Panc1 (cell line): ENCODE data around the gene LRP1B. TPM values are rescaled to one million over a fixed set of nuclear protein-coding genes. Genes with fewer than 3 reads are reported as not detected.

Experiments used
- ATAC-seq: fragments of 200-7000 bp; cut with Tn5 transposase; 2 replicates; pipeline ENCODE4 v1.9.1; 2020; ENCODE audit warnings: mild to moderate bottlenecking, moderate library complexity
- BruUV-seq: library from RNA; stranded (reverse); fragments of 400-500 nt; replicated peaks from 2 replicates; lab custom pipeline; 2021; lab: Mats Ljungman, UMichigan
- CTCF ChIA-PET: fragments of 300-600 bp; sonication (Branson Sonifier 250); formaldehyde crosslinking; loops from one replicate; lab custom pipeline; 2022; ENCODE audit warnings: antibody characterized with exemption; lab: Charles Lee
- POLR2A ChIA-PET: fragments of 300-600 bp; sonication (Branson Sonifier 250); formaldehyde crosslinking; loops from one replicate; lab custom pipeline; 2022; ENCODE audit warnings: antibody characterized with exemption; lab: Charles Lee
- DNase-seq: peaks from one replicate; pipeline ENCODE4 v3.0.0-alpha.2; 2010; ENCODE audit warnings: low read depth, low spot score
- H3K27ac ChIP-seq: 2 replicates; pipeline ENCODE4 v1.5.1; 2011; ENCODE audit warnings: mild to moderate bottlenecking, low read length, inconsistent platforms
- H3K27me3 ChIP-seq: fragments of 200-500 bp; sonication (Bioruptor generic); 2 replicates; pipeline ENCODE4 v1.6.0; 2014; ENCODE audit warnings: low read length, inconsistent platforms; ENCODE audit not compliant: control insufficient read depth, insufficient read depth
- H3K36me3 ChIP-seq: fragments of 200-500 bp; sonication (Bioruptor generic); 2 replicates; pipeline ENCODE4 v1.5.1; 2014; ENCODE audit warnings: inconsistent platforms, mild to moderate bottlenecking, low read length, moderate library complexity; ENCODE audit not compliant: control insufficient read depth, insufficient read depth
- H3K4me1 ChIP-seq: 2 replicates; pipeline ENCODE4 v1.5.1; 2011; ENCODE audit warnings: inconsistent platforms, mild to moderate bottlenecking, low read length, moderate library complexity; ENCODE audit not compliant: control insufficient read depth, insufficient read depth
- H3K4me3 ChIP-seq, 2 experiments: 2 replicates each; pipeline ENCODE4 v1.5.1; 2011 to 2012; ENCODE audit warnings: low read depth in 2 of 2, low read length in 2 of 2, mild to moderate bottlenecking in 2 of 2, inconsistent platforms in 1 of 2, moderate library complexity in 1 of 2
- H3K9me3 ChIP-seq: fragments of 200-500 bp; sonication (Bioruptor generic); 2 replicates; pipeline ENCODE4 v1.5.1; 2014; ENCODE audit warnings: low read depth, mild to moderate bottlenecking, inconsistent platforms, low read length, moderate library complexity; ENCODE audit not compliant: control insufficient read depth, insufficient read depth
- CTCF ChIP-seq: fragments of 450-650 bp; IDR thresholded peaks from 2 replicates; pipeline ENCODE4 v1.5.1; 2017; ENCODE audit warnings: mild to moderate bottlenecking
- POLR2AphosphoS5 ChIP-seq: IDR thresholded peaks from 2 replicates; pipeline ENCODE4 v1.6.1; 2012; ENCODE audit warnings: mild to moderate bottlenecking, low read depth, low read length, moderate library complexity
- SIN3A ChIP-seq: IDR thresholded peaks from 2 replicates; pipeline ENCODE4 v1.6.1; 2012; ENCODE audit warnings: low read depth, mild to moderate bottlenecking, low read length, moderate library complexity, borderline replicate concordance; ENCODE audit not compliant: insufficient read depth
- TCF7L2 ChIP-seq: IDR thresholded peaks from 2 replicates; pipeline ENCODE4 v1.6.1; 2011; ENCODE audit warnings: mild to moderate bottlenecking, low read depth, low read length, inconsistent platforms
- in situ Hi-C: cut with HindIII; loops from 2 replicates; pipeline ENCODE4 v1.10.0; 2016; ENCODE audit warnings: low sequenced_read_pairs, low pct_unique_long_range_greater_than_20kb
- intact Hi-C: fragments of 100-400 bp; cut with micrococcal nuclease; formaldehyde crosslinking; loops from one replicate; pipeline ENCODE4 v1.10.0; 2022; ENCODE audit not compliant: unreplicated experiment
- total RNA-seq: library from RNA; stranded (reverse); gene quantifications from one replicate; pipeline ENCODE4 v1.2.1, GENCODE V29; 2021; ENCODE audit not compliant: unreplicated experiment
- TF ChIP-seq, protein P1 (sequence below), 2 experiments: IDR thresholded peaks; 2 replicates each; pipeline ENCODE4 v1.6.1; 2011 to 2012; ENCODE audit warnings: low read depth in 2 of 2, control low read depth in 1 of 2, low read length in 1 of 2, mild to moderate bottlenecking in 1 of 2, moderate library complexity in 1 of 2; ENCODE audit not compliant: insufficient read depth in 1 of 2

The LRP1B gene
- total RNA-seq, 1 experiment from 2014 or later = 0.54 TPM

- Histone ChIP-seq H3K4me1 (no peaks in the 10 kb centered on the region), H3K27me3 (no peaks in the 10 kb centered on the region), H3K36me3 (no peaks in the 10 kb centered on the region), H3K27ac (no peak overlapping the region), H3K9me3 (no peaks in the 10 kb centered on the region), H3K4me3 (no peak overlapping the region)
- ATAC-seq (no peak), DNase-seq (no peak)
- BruUV-seq = no TSS peak
- intact Hi-C loops (no loop called here), in situ Hi-C loops (no loop called here)
- ChIA-PET CTCF (no interaction called here), POLR2A (no interaction called here)
- TF ChIP-seq, protein P1, sequence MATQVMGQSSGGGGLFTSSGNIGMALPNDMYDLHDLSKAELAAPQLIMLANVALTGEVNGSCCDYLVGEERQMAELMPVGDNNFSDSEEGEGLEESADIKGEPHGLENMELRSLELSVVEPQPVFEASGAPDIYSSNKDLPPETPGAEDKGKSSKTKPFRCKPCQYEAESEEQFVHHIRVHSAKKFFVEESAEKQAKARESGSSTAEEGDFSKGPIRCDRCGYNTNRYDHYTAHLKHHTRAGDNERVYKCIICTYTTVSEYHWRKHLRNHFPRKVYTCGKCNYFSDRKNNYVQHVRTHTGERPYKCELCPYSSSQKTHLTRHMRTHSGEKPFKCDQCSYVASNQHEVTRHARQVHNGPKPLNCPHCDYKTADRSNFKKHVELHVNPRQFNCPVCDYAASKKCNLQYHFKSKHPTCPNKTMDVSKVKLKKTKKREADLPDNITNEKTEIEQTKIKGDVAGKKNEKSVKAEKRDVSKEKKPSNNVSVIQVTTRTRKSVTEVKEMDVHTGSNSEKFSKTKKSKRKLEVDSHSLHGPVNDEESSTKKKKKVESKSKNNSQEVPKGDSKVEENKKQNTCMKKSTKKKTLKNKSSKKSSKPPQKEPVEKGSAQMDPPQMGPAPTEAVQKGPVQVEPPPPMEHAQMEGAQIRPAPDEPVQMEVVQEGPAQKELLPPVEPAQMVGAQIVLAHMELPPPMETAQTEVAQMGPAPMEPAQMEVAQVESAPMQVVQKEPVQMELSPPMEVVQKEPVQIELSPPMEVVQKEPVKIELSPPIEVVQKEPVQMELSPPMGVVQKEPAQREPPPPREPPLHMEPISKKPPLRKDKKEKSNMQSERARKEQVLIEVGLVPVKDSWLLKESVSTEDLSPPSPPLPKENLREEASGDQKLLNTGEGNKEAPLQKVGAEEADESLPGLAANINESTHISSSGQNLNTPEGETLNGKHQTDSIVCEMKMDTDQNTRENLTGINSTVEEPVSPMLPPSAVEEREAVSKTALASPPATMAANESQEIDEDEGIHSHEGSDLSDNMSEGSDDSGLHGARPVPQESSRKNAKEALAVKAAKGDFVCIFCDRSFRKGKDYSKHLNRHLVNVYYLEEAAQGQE (IDR thresholded peaks at IDR 0.05; ENCODE audit: insufficient read depth in 1 of 2, low read depth in 2 of 2, low read length in 1 of 2) = no peak
- TF ChIP-seq CTCF = no peak
- TF ChIP-seq POLR2AphosphoS5 = no peak
- TF ChIP-seq TCF7L2 = no peak
- no peak for TF ChIP-seq SIN3A
These were observed 1101.3 kb downstream of the LRP1B start for GRCh38 chr2:141029428-141030078.

- Histone ChIP-seq H3K4me1 (no peaks in the 10 kb centered on the region), H3K9me3 (no peaks in the 10 kb centered on the region), H3K27ac (no peak overlapping the region), H3K36me3 (no peaks in the 10 kb centered on the region), H3K27me3 (no peaks in the 10 kb centered on the region), H3K4me3 (no peak overlapping the region)
- intact Hi-C loops = no loop called here
- DNase-seq (no peak), ATAC-seq (no peak)
- no TSS peak for BruUV-seq
- ChIA-PET CTCF (no interaction called here), POLR2A (no interaction called here)
- in situ Hi-C loops = no loop called here
- TF ChIP-seq POLR2AphosphoS5 = no peak
- TF ChIP-seq, protein P1 (IDR thresholded peaks at IDR 0.05; ENCODE audit: insufficient read depth in 1 of 2, low read depth in 2 of 2, low read length in 1 of 2) = no peak
- TF ChIP-seq CTCF = no peak
- TF ChIP-seq SIN3A = no peak
- TF ChIP-seq TCF7L2 = no peak
These were observed 1103.6 kb downstream of the LRP1B start for GRCh38 chr2:141027221-141027620.
